KMS-11 (cell line): ENCODE measurements around the gene ARMC6.

ENCODE experiments used
- H2AFZ ChIP-seq: fragments of 200-600 bp; sonication (generic); 2 replicates; pipeline ENCODE4 v1.6.1; 2016; ENCODE audit warnings: antibody characterized with exemption, mixed run types, low read depth
- H3K27ac ChIP-seq: fragments of 200-600 bp; sonication (generic); 2 replicates; pipeline ENCODE4 v1.6.1; 2016; ENCODE audit warnings: mild to moderate bottlenecking, mixed run types
- H3K27me3 ChIP-seq: fragments of 200-600 bp; sonication (generic); 2 replicates; pipeline ENCODE4 v1.6.1; 2017; ENCODE audit warnings: mild to moderate bottlenecking, low read depth, mixed run types, moderate library complexity; ENCODE audit not compliant: insufficient read depth
- H3K36me3 ChIP-seq: fragments of 200-600 bp; sonication (generic); 2 replicates; pipeline ENCODE4 v1.6.1; 2017; ENCODE audit warnings: mild to moderate bottlenecking, mixed run types; ENCODE audit not compliant: insufficient read depth
- H3K4me1 ChIP-seq: fragments of 200-600 bp; sonication (generic); 2 replicates; pipeline ENCODE4 v1.6.1; 2016; ENCODE audit warnings: mild to moderate bottlenecking, low read depth, mixed run types; ENCODE audit not compliant: poor library complexity, severe bottlenecking
- H3K4me2 ChIP-seq: fragments of 200-600 bp; sonication (generic); 2 replicates; pipeline ENCODE4 v1.7.0; 2016; ENCODE audit warnings: mild to moderate bottlenecking, mixed run types
- H3K4me3 ChIP-seq: fragments of 200-600 bp; sonication (generic); IDR thresholded peaks from 2 replicates; pipeline ENCODE4 v1.6.1; 2017; ENCODE audit warnings: low read depth, low read length, mixed read lengths; ENCODE audit not compliant: insufficient read depth
- H3K79me2 ChIP-seq: fragments of 200-600 bp; sonication (generic); 2 replicates; pipeline ENCODE4 v1.6.1; 2016; ENCODE audit warnings: low read depth, mixed run types; ENCODE audit not compliant: insufficient read depth
- H3K9ac ChIP-seq: fragments of 200-600 bp; sonication (generic); 2 replicates; pipeline ENCODE4 v1.6.1; 2016; ENCODE audit warnings: mild to moderate bottlenecking, mixed run types
- H4K20me1 ChIP-seq: fragments of 200-600 bp; sonication (generic); 2 replicates; pipeline ENCODE4 v1.6.1; 2016; ENCODE audit warnings: mild to moderate bottlenecking, mixed run types; ENCODE audit not compliant: insufficient read depth
- TF ChIP-seq, protein P1 (sequence below): fragments of 200-600 bp; sonication (generic); conservative IDR thresholded peaks from 2 replicates; pipeline ENCODE4 v1.6.1; 2017; ENCODE audit warnings: low read depth, mild to moderate bottlenecking, antibody characterized with exemption, low read length, moderate library complexity, mixed read lengths

ARMC6 gene

GRCh38 chr19:19081642-19082151, 48.3 kb downstream of the ARMC6 start:
- Histone ChIP-seq H3K9ac (no peak overlapping the region), H3K4me1 (no peaks in the 10 kb centered on the region), H3K4me3 (no peak overlapping the region), H3K27ac (no peak overlapping the region), H2AFZ (no peak overlapping the region), H3K79me2 (no peaks in the 10 kb centered on the region), H3K4me2 (no peak overlapping the region), H4K20me1 (no peaks in the 10 kb centered on the region), H3K36me3 (no peaks in the 10 kb centered on the region), H3K27me3 (no peaks in the 10 kb centered on the region)
- TF ChIP-seq, protein P1, sequence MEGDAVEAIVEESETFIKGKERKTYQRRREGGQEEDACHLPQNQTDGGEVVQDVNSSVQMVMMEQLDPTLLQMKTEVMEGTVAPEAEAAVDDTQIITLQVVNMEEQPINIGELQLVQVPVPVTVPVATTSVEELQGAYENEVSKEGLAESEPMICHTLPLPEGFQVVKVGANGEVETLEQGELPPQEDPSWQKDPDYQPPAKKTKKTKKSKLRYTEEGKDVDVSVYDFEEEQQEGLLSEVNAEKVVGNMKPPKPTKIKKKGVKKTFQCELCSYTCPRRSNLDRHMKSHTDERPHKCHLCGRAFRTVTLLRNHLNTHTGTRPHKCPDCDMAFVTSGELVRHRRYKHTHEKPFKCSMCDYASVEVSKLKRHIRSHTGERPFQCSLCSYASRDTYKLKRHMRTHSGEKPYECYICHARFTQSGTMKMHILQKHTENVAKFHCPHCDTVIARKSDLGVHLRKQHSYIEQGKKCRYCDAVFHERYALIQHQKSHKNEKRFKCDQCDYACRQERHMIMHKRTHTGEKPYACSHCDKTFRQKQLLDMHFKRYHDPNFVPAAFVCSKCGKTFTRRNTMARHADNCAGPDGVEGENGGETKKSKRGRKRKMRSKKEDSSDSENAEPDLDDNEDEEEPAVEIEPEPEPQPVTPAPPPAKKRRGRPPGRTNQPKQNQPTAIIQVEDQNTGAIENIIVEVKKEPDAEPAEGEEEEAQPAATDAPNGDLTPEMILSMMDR, result no peak

- Histone ChIP-seq H3K4me3 (no peak overlapping the region), H3K36me3 (no peaks in the 10 kb centered on the region), H3K27ac (no peak overlapping the region), H3K79me2 (no peaks in the 10 kb centered on the region), H3K9ac (no peak overlapping the region), H3K4me2 (no peak overlapping the region), H3K27me3 (no peaks in the 10 kb centered on the region), H3K4me1 (no peaks in the 10 kb centered on the region), H2AFZ (no peak overlapping the region), H4K20me1 (no peaks in the 10 kb centered on the region)
- TF ChIP-seq, protein P1, result no peak
Observed at GRCh38 chr19:19083413-19084178, 50.2 kb downstream of the ARMC6 start.

- H3K9ac ChIP-seq, result no peak overlapping the region
- no peaks in the 10 kb centered on the region for H3K79me2 ChIP-seq
- H3K4me3 ChIP-seq, result no peak overlapping the region
- H3K36me3 ChIP-seq, result no peaks in the 10 kb centered on the region
- no peak overlapping the region for H3K4me2 ChIP-seq
- H3K27ac ChIP-seq, result no peak overlapping the region
- TF ChIP-seq, protein P1, result no peak
- no peaks in the 10 kb centered on the region for H4K20me1 ChIP-seq
- no peak overlapping the region for H2AFZ ChIP-seq
- no peaks in the 10 kb centered on the region for H3K27me3 ChIP-seq
- H3K4me1 ChIP-seq, result no peaks in the 10 kb centered on the region
Observed at GRCh38 chr19:19087676-19088075, 54.3 kb downstream of the ARMC6 start.

DNA sequence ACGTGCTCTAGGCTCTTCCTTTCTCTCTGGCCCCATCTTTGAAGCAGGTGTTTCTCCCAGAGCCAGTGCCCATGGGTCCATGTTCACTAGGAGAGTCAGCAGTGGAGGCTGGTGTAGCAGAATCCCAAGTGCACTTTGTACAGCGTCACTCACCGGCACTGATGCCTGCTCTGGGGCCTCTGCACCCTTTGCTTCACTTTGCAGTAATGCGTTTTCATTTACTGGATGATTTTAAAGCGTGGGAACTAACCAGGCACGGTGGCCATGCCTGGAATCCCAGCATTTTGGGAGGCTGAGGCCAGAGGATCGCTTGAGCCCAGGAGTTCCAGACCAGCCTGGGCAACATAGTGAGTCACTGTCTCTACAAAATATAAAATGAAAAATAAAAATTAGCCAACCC, 61.1 kb downstream of the ARMC6 start:
- Histone ChIP-seq H3K79me2 (no peaks in the 10 kb centered on the region), H3K9ac (no peak overlapping the region), H3K4me2 (no peak overlapping the region), H3K27me3 (no peaks in the 10 kb centered on the region), H3K4me3 (no peak overlapping the region), H2AFZ (no peak overlapping the region), H4K20me1 (no peaks in the 10 kb centered on the region), H3K27ac (no peak overlapping the region), H3K4me1 (no peaks in the 10 kb centered on the region), H3K36me3 (no peaks in the 10 kb centered on the region)
- TF ChIP-seq, protein P1, result no peak
